K562 (cell line): ENCODE measurements around the gene DUS1L. TPM values are rescaled to one million over a fixed set of nuclear protein-coding genes. Genes with fewer than 3 reads are reported as not detected.

Experiments used
- ATAC-seq: fragments of 200-7000 bp; cut with Tn5 transposase; 3 replicates; pipeline ENCODE4 v1.9.1; 2020; ENCODE audit warnings: moderate library complexity
- BruUV-seq: library from RNA; stranded (reverse); fragments of 400-500 nt; replicated peaks from 2 replicates; lab custom pipeline; 2021; lab: Mats Ljungman, UMichigan
- CTCF ChIA-PET: fragments of 300-600 bp; formaldehyde crosslinking; extraction: SDS; loops from one replicate; lab custom pipeline; 2021; ENCODE audit warnings: low intra/inter-chr PET ratio; lab: Yijun Ruan, JAX
- POLR2A ChIA-PET: fragments of 300-600, 350-650 bp; sonication (Branson Sonifier 250); formaldehyde crosslinking; extraction: SDS; loops from one replicate; lab custom pipeline; 2021; ENCODE audit warnings: antibody characterized with exemption, inconsistent platforms; lab: Yijun Ruan, JAX
- DNase-seq, 4 experiments: peaks; one replicate each; pipeline versions ENCODE4 v3.0.0 to v3.0.0-alpha.2; 2011 to 2018; ENCODE audit warnings: low spot score in 3 of 4, mixed read lengths in 3 of 4; ENCODE audit errors: extremely low read depth in 1 of 4
- FAIRE-seq: peaks from 2 replicates; lab custom pipeline; 2011; peaks lifted over from hg19 to GRCh38; lab: Jason Lieb, UNC
- H2AFZ ChIP-seq: 2 replicates; pipeline ENCODE4 v1.6.0; 2011; ENCODE audit warnings: low read depth, low read length, control low read depth, inconsistent platforms
- H3K27ac ChIP-seq: fragments of 200-600 bp; 3 replicates; pipeline ENCODE4 v1.8.0; 2011; ENCODE audit warnings: low read depth, mild to moderate bottlenecking, control low read depth, inconsistent platforms, low read length, moderate library complexity, mixed read lengths; ENCODE audit errors: extremely low read depth
- H3K27me3 ChIP-seq, 2 experiments: fragments of 300-600 bp in 1 of 2; 2 replicates in 1 of 2; 3 replicates in 1 of 2; pipeline versions ENCODE4 v1.6.0 to v1.8.0; 2011; ENCODE audit warnings: inconsistent platforms in 2 of 2, low read length in 2 of 2, mild to moderate bottlenecking in 1 of 2, mixed read lengths in 1 of 2, moderate library complexity in 1 of 2; ENCODE audit not compliant: control insufficient read depth in 2 of 2, insufficient read depth in 2 of 2
- H3K36me3 ChIP-seq: fragments of 300-600 bp; 3 replicates; pipeline ENCODE4 v1.8.0; 2011; ENCODE audit warnings: mild to moderate bottlenecking, low read length, inconsistent platforms; ENCODE audit not compliant: control insufficient read depth, insufficient read depth
- H3K4me1 ChIP-seq, 2 experiments: fragments of 200-600 bp in 1 of 2; replicated peaks in 1 of 2; 2 replicates in 1 of 2; 3 replicates in 1 of 2; pipeline versions ENCODE4 v1.5.1 to v1.8.0; 2011; ENCODE audit warnings: inconsistent platforms in 2 of 2, low read length in 2 of 2, mild to moderate bottlenecking in 1 of 2, mixed read lengths in 1 of 2, moderate library complexity in 1 of 2; ENCODE audit not compliant: control insufficient read depth in 2 of 2, insufficient read depth in 2 of 2
- H3K4me2 ChIP-seq: 2 replicates; pipeline ENCODE4 v1.6.1; 2011; ENCODE audit warnings: low read length, control low read depth, inconsistent platforms, mixed read lengths; ENCODE audit not compliant: insufficient read depth
- H3K4me3 ChIP-seq: fragments of 200-600 bp; sonication (generic), shearing (Covaris generic); 2 replicates; pipeline ENCODE4 v1.5.1; 2016; ENCODE audit warnings: control low read depth, inconsistent platforms
- H3K79me2 ChIP-seq: fragments of 200-600 bp; 3 replicates; pipeline ENCODE4 v1.8.0; 2011; ENCODE audit warnings: low read length, inconsistent platforms; ENCODE audit not compliant: control insufficient read depth, insufficient read depth
- H3K9ac ChIP-seq, 2 experiments: 2 replicates each; pipeline versions ENCODE4 v1.6.0 to v1.6.1; 2011; ENCODE audit warnings: low read depth in 2 of 2, low read length in 2 of 2, control low read depth in 1 of 2, inconsistent platforms in 1 of 2, mild to moderate bottlenecking in 1 of 2, mixed read lengths in 1 of 2; ENCODE audit not compliant: insufficient read depth in 1 of 2
- H3K9me1 ChIP-seq: one replicate; pipeline ENCODE4 v1.6.0; 2011; ENCODE audit warnings: inconsistent platforms, mild to moderate bottlenecking, low read length, moderate library complexity; ENCODE audit not compliant: control insufficient read depth, insufficient read depth
- H3K9me3 ChIP-seq: replicated peaks from 2 replicates; pipeline ENCODE4 v1.5.1; 2011; ENCODE audit warnings: low read depth, low read length, inconsistent platforms; ENCODE audit not compliant: control insufficient read depth, insufficient read depth
- H4K20me1 ChIP-seq: replicated peaks from 2 replicates; pipeline ENCODE4 v1.6.1; 2011; ENCODE audit warnings: low read length, inconsistent platforms, mixed read lengths; ENCODE audit not compliant: control insufficient read depth, insufficient read depth
- E2F3 ChIP-seq: fragments of 250-450 bp; sonication (Bioruptor Pico); IDR thresholded peaks from 2 replicates; pipeline ENCODE4 v1.4.0; 2020; ENCODE audit warnings: mild to moderate bottlenecking
- EHMT2 ChIP-seq: fragments of 450-650 bp; IDR thresholded peaks from 2 replicates; pipeline ENCODE4 v1.6.1; 2018; ENCODE audit warnings: antibody characterized with exemption
- GATAD2A ChIP-seq: fragments of 450-650 bp; IDR thresholded peaks from 2 replicates; pipeline ENCODE4 v1.6.1; 2017
- HMGN3 ChIP-seq: IDR thresholded peaks from 2 replicates; pipeline ENCODE4 v1.6.1; 2011; ENCODE audit warnings: borderline replicate concordance, low read depth, mild to moderate bottlenecking, mixed read lengths, low read length; ENCODE audit not compliant: insufficient read length; ENCODE audit errors: extremely low read depth
- NR2F6 ChIP-seq: fragments of 450-650 bp; formaldehyde crosslinking; IDR thresholded peaks from 2 replicates; pipeline ENCODE4 v1.4.0; 2020; ENCODE audit warnings: mild to moderate bottlenecking
- NUFIP1 ChIP-seq: fragments of 450-650 bp; IDR thresholded peaks from 2 replicates; pipeline ENCODE4 v1.6.1; 2018; ENCODE audit not compliant: partially characterized antibody
- ZBTB17 ChIP-seq: fragments of 450-650 bp; formaldehyde crosslinking; IDR thresholded peaks from 2 replicates; pipeline ENCODE4 v1.4.0; 2020; ENCODE audit warnings: mild to moderate bottlenecking
- ZNF717 ChIP-seq: fragments of 250-450 bp; sonication (Bioruptor Pico); IDR thresholded peaks from 2 replicates; pipeline ENCODE4 v1.5.0; 2021
- WGBS: fragments of 100-300 bp; shearing (Covaris generic); methylation state at CpG from one replicate; pipeline ENCODE4 v1.1.6; 2016; ENCODE audit warnings: low coverage, mixed read lengths; ENCODE audit not compliant: insufficient coverage; ENCODE audit errors: missing lambda C conversion rate; 5-methylcytosine and 5-hydroxymethylcytosine counted together
- in situ Hi-C: fragments of 300-500 bp; cut with MboI; formaldehyde crosslinking; loops from 4 replicates; pipeline ENCODE4 v1.15.0; 2018; ENCODE audit warnings: inconsistent platforms, mixed read lengths
- intact Hi-C: fragments of 100-400 bp; cut with micrococcal nuclease; formaldehyde crosslinking; loops from 2 replicates; pipeline ENCODE4 v1.14.2; 2022
- polyA plus RNA-seq, 8 experiments: library from polyadenylated mRNA; depleted of rRNA in 4 of 8; stranded (reverse) in 5 of 8; unstranded in 3 of 8; fragments of >200 nt; fragmentation: Nextera tagmentation in 2 of 8; fragmentation: Illumina TruSeq in 1 of 8; extraction: Ambion mirVana in 2 of 8; extraction: Trizol in 1 of 8; gene quantifications; 2 replicates each; pipeline versions ENCODE4 v1.2.1 to v1.2.3, GENCODE V29; 2011 to 2014; ENCODE audit warnings: inconsistent platforms in 1 of 8, missing spikeins in 1 of 8
- total RNA-seq, 7 experiments: library from RNA; depleted of rRNA in 6 of 7; stranded (reverse); fragments of >200 nt in 6 of 7; fragmentation: Illumina TruSeq in 2 of 7; extraction: Trizol in 2 of 7; gene quantifications; 2 replicates each; pipeline versions ENCODE4 v1.2.1 to v1.2.3, GENCODE V29; 2011 to 2021; ENCODE audit warnings: low replicate concordance in 1 of 7
- TF ChIP-seq, protein P1 (sequence below), 3 experiments: IDR thresholded peaks in 2 of 3; conservative IDR thresholded peaks in 1 of 3; 2 replicates each; pipeline ENCODE4 v1.5.1; 2011 to 2012; ENCODE audit warnings: low read length in 3 of 3, mild to moderate bottlenecking in 3 of 3, control low read depth in 2 of 3, improper control_type of control experiment in 1 of 3, inconsistent platforms in 1 of 3, low read depth in 1 of 3, mixed read lengths in 1 of 3, moderate library complexity in 1 of 3; ENCODE audit not compliant: insufficient read depth in 2 of 3
- TF ChIP-seq, protein P2 (sequence below): fragments of 450-650 bp; conservative IDR thresholded peaks from 2 replicates; pipeline ENCODE4 v1.6.1; 2016; ENCODE audit warnings: missing genetic modification characterization, low read depth, mild to moderate bottlenecking, control low read depth, missing compliant biosample characterization
- TF ChIP-seq, protein P3 (sequence below): fragments of 250-450 bp; sonication (Bioruptor Pico); IDR thresholded peaks from 2 replicates; pipeline ENCODE4 v1.8.0; 2022; ENCODE audit warnings: inconsistent platforms
- TF ChIP-seq, protein P4 (sequence below): fragments of 250-450 bp; sonication (Bioruptor Pico); IDR thresholded peaks from 2 replicates; pipeline ENCODE4 v1.5.0; 2022; ENCODE audit warnings: mild to moderate bottlenecking

Gene DUS1L
- total and polyA plus RNA-seq, 9 of the 15 experiments (the other 6 are each of a cell fraction or from before 2014, with no cell fraction given): 7.8 to 210 (median 83.9) TPM

DNA sequence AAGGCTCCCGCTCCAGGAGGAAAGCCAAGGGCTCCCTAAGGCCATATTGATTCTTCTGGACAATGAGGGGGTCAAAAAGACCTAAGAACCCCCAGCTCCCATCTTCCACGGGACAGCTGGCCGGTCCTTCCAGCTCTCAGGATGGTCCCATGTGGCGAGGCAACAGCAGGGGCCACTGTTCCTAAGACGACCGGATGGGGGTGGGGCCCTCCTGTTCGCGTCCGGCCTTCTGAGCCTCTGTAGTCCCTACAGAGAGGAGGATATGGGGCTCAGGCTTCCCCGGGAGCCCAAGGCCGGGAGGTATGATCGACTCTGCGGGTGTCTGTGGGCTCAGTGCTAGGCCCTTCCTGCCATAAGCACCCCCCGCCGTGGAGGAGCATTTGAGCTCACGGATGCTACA lies 22.1 kb downstream of the DUS1L start (continued):
- TF ChIP-seq, protein P1, sequence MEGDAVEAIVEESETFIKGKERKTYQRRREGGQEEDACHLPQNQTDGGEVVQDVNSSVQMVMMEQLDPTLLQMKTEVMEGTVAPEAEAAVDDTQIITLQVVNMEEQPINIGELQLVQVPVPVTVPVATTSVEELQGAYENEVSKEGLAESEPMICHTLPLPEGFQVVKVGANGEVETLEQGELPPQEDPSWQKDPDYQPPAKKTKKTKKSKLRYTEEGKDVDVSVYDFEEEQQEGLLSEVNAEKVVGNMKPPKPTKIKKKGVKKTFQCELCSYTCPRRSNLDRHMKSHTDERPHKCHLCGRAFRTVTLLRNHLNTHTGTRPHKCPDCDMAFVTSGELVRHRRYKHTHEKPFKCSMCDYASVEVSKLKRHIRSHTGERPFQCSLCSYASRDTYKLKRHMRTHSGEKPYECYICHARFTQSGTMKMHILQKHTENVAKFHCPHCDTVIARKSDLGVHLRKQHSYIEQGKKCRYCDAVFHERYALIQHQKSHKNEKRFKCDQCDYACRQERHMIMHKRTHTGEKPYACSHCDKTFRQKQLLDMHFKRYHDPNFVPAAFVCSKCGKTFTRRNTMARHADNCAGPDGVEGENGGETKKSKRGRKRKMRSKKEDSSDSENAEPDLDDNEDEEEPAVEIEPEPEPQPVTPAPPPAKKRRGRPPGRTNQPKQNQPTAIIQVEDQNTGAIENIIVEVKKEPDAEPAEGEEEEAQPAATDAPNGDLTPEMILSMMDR (IDR thresholded peaks at IDR 0.05 in 2 of 3, conservative IDR thresholded peaks at IDR 0.05 in 1 of 3; ENCODE audit: insufficient read depth in 2 of 3, low read depth in 1 of 3, low read length in 3 of 3): 0 out of 6 replicates have a peak, but pooled peaks of 1 of the 3 experiments have one; percentile 4

DNA sequence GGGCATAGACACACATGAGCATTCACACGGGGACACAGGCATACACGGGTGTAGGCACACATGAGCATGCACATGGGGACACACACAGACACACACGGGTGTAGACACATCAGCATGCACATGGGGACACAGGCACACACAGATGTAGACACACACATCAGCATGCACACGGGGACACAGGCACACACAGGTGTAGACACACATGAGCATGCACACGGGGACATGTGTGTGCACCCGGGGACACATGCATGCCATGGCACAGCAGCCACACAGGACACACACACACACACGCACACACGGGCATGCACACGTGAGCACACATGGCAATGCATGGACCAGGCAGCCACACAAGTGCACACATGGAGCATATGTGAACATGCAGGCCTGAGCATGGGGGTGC lies 23.0 kb downstream of the DUS1L start:
- no peak overlapping the region for H3K4me3 ChIP-seq
- CTCF ChIA-PET: interaction anchor here (0.7 kb wide), 1 partner anchor 12 kb away, joined by 3 read pairs; no protein-coding TSS in a partner anchor
- H3K79me2 ChIP-seq: no peaks in the 10 kb centered on the region
- DNase-seq: no peak
- H3K9ac ChIP-seq: 0 out of 4 replicates have a peak overlapping the region, but pooled peaks of 1 of the 2 experiments have one; percentile 14
- no TSS peak for BruUV-seq
- H2AFZ ChIP-seq: no peak overlapping the region
- no peaks in the 10 kb centered on the region for H3K9me3 ChIP-seq
- H3K27me3 ChIP-seq: no peaks in the 10 kb centered on the region
- POLR2A ChIA-PET: interaction anchor here (1.7 kb wide), 1 partner anchor 8 kb away, joined by 5 read pairs; no protein-coding TSS in a partner anchor
- 44% methylated on average over 9 of the region's 9 CpGs for WGBS
- no peaks in the 10 kb centered on the region for H4K20me1 ChIP-seq
- FAIRE-seq: no peak
- peaks cover 9% of the 10 kb centered on the region; the same call in 2 of the 3 replicates for H3K36me3 ChIP-seq
- H3K27ac ChIP-seq: no peak overlapping the region; the same call in 2 of the 3 replicates
- in situ Hi-C loops: no loop called here
- intact Hi-C loops: no loop called here
- H3K9me1 ChIP-seq: peaks cover 2% of the 10 kb centered on the region
- H3K4me1 ChIP-seq: peaks cover 3 to 48% of the 10 kb centered on the region in 2 experiments; a peak in 4 of 5 replicates
- no peak for ATAC-seq
- no peak overlapping the region for H3K4me2 ChIP-seq
- TF ChIP-seq, protein P2, sequence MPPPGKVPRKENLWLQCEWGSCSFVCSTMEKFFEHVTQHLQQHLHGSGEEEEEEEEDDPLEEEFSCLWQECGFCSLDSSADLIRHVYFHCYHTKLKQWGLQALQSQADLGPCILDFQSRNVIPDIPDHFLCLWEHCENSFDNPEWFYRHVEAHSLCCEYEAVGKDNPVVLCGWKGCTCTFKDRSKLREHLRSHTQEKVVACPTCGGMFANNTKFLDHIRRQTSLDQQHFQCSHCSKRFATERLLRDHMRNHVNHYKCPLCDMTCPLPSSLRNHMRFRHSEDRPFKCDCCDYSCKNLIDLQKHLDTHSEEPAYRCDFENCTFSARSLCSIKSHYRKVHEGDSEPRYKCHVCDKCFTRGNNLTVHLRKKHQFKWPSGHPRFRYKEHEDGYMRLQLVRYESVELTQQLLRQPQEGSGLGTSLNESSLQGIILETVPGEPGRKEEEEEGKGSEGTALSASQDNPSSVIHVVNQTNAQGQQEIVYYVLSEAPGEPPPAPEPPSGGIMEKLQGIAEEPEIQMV (tag): no peak
- TF ChIP-seq EHMT2 (no peak), ZBTB17 (CRISPR knock-in tag) (no peak), E2F3 (CRISPR knock-in tag) (no peak), ZNF717 (CRISPR knock-in tag) (no peak), NR2F6 (CRISPR knock-in tag) (no peak), HMGN3 (no peak), GATAD2A (no peak), NUFIP1 (no peak)
- TF ChIP-seq, protein P3, sequence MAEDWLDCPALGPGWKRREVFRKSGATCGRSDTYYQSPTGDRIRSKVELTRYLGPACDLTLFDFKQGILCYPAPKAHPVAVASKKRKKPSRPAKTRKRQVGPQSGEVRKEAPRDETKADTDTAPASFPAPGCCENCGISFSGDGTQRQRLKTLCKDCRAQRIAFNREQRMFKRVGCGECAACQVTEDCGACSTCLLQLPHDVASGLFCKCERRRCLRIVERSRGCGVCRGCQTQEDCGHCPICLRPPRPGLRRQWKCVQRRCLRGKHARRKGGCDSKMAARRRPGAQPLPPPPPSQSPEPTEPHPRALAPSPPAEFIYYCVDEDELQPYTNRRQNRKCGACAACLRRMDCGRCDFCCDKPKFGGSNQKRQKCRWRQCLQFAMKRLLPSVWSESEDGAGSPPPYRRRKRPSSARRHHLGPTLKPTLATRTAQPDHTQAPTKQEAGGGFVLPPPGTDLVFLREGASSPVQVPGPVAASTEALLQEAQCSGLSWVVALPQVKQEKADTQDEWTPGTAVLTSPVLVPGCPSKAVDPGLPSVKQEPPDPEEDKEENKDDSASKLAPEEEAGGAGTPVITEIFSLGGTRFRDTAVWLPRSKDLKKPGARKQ (CRISPR knock-in tag): no peak
- TF ChIP-seq, protein P4, sequence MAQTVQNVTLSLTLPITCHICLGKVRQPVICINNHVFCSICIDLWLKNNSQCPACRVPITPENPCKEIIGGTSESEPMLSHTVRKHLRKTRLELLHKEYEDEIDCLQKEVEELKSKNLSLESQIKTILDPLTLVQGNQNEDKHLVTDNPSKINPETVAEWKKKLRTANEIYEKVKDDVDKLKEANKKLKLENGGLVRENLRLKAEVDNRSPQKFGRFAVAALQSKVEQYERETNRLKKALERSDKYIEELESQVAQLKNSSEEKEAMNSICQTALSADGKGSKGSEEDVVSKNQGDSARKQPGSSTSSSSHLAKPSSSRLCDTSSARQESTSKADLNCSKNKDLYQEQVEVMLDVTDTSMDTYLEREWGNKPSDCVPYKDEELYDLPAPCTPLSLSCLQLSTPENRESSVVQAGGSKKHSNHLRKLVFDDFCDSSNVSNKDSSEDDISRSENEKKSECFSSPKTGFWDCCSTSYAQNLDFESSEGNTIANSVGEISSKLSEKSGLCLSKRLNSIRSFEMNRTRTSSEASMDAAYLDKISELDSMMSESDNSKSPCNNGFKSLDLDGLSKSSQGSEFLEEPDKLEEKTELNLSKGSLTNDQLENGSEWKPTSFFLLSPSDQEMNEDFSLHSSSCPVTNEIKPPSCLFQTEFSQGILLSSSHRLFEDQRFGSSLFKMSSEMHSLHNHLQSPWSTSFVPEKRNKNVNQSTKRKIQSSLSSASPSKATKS: no peak
